ENCODE data around the gene SLC6A11. TPM values are rescaled to one million over a fixed set of nuclear protein-coding genes. Genes with fewer than 3 reads are reported as not detected.

The SLC6A11 gene
- total RNA-seq (2022; extraction: Qiagen RNA extraction): 0.03 to 0.14 TPM (median 0.08 TPM) in 5 replicates

DNA sequence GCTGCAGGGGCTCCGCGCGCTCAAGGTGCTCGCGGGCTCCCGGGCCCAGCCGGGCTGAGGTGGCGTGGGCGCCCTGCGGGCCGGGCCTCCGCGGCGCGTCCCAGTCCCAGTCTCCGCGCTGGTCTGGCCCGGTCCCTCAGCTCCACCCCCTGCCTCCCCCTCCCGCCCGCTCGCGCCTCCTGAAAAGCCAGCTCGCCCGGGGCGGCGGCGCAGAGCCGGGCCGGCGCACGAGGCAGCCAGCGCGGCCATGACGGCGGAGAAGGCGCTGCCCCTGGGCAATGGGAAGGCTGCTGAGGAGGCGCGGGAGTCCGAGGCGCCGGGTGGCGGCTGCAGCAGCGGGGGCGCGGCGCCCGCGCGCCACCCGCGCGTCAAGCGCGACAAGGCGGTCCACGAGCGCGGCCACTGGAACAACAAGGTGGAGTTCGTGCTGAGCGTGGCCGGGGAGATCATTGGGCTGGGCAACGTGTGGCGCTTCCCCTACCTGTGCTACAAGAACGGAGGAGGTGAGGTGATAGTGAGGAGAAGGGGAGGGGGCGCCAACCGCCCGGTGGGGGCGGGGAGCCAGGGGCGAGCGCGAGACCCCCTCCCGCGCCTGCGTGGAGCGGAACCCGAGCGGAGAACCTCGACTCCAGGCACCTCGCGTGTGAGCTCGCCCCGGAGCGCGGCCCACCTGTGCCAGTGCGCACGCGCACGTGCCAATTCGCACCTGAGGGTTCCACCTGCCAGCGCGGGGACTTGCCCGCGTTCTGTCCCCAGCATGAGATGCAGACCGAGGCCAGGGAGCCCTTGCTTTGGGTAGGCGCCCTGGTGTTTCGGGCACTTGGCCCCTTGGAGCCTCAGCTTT lies at the start of gene SLC6A11:
TSS of gene SLC6A11 (plus strand) at position 210 of the 844 bp plus-strand sequence. CDS start at position 248, 38 bp downstream.

Other genes with a start within 250 kb of the SLC6A11 start
- gene SLC6A1, start 176.5 kb downstream of the SLC6A11 start, total RNA-seq (2022; extraction: Qiagen RNA extraction): not detected in 5 replicates

Measured in A549 treated with Mapracorat at 1 μM for 4 hours (cell line).